Measurements from ENCODE around the gene HSPA6.

Gene HSPA6

DNA sequence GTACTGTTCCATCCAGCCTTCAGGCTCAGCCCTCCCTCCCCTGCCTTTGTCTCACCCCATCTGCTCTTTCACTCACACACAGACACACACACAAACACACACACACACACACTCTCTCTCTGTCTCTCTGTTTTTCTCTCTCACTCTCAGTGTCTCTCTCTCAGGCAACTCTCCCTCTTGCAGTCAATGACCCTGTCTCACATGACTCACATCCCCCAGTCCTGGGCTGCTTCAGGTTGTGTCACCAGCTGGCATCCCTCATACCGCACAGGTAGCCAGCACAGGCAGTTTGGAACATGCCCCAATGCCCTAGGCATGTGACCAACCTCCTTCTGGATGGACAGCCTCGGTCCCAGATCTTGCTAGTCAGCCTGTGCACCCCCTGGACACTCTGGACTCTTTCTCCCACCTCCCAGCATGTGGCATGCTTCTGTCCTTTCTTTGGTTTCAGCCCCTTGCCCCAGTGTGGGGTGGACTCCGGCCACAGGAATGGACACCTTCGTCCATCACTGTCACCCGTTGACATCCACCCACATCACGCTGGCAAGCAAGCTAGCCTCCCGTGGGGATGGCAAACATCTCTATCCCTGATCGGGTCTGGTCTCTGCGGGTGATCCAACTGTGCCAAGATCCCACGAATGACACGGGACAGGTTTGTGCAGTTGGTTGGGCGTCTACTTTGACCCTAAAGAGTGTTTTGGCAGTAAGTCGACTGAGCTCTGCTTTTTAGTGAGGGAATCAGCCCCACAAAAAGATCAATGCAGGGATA is 42.5 kb upstream of the HSPA6 start:
- no peak for TF ChIP-seq EZH2phosphoT487 (IDR thresholded peaks at IDR 0.05; ENCODE audit: low read depth)
- TF ChIP-seq, protein P1, sequence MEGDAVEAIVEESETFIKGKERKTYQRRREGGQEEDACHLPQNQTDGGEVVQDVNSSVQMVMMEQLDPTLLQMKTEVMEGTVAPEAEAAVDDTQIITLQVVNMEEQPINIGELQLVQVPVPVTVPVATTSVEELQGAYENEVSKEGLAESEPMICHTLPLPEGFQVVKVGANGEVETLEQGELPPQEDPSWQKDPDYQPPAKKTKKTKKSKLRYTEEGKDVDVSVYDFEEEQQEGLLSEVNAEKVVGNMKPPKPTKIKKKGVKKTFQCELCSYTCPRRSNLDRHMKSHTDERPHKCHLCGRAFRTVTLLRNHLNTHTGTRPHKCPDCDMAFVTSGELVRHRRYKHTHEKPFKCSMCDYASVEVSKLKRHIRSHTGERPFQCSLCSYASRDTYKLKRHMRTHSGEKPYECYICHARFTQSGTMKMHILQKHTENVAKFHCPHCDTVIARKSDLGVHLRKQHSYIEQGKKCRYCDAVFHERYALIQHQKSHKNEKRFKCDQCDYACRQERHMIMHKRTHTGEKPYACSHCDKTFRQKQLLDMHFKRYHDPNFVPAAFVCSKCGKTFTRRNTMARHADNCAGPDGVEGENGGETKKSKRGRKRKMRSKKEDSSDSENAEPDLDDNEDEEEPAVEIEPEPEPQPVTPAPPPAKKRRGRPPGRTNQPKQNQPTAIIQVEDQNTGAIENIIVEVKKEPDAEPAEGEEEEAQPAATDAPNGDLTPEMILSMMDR (IDR thresholded peaks at IDR 0.05; ENCODE audit: low read depth, low read length), result no peak
- H3K9ac ChIP-seq (ENCODE audit: low read length), result no peak overlapping the region
- no peaks in the 10 kb centered on the region for H4K20me1 ChIP-seq (ENCODE audit: insufficient read depth, low read length)
- H3K36me3 ChIP-seq (replicated peaks; ENCODE audit: low read depth, low read length), result no peaks in the 10 kb centered on the region
- H3K4me1 ChIP-seq (ENCODE audit: low read length), result no peaks in the 10 kb centered on the region
- H3K27me3 ChIP-seq (ENCODE audit: low read depth, low read length), result peaks cover 17% of the 10 kb centered on the region
- no peak overlapping the region for H3K4me3 ChIP-seq (ENCODE audit: low read length)
- H3K4me2 ChIP-seq (ENCODE audit: low read length), result no peak overlapping the region
- no peaks in the 10 kb centered on the region for H3K79me2 ChIP-seq (ENCODE audit: low read length)
- H3K9me3 ChIP-seq (ENCODE audit: insufficient read depth, low read length), result no peaks in the 10 kb centered on the region
- no peak overlapping the region for H2AFZ ChIP-seq (ENCODE audit: low read depth, low read length)
- H3K27ac ChIP-seq (ENCODE audit: low read length), result no peak overlapping the region

DNA sequence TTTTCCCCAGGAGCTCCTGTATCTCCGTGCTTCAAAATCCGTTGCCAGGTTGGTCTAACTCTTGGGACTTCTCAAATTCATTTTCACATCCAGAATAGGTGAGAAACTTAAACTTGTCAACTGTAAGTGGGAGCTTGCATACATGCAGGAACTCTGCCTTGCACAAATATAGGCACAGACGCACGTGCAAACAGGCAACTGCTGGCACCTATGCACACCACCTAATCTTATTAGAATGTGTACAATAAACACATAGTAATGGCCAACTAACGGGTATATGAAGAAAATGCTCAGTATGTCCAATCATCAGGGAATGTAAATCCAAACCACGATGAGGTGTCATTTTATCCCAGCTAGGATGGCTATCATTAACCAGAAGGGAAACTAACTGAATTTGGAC is 41.7 kb upstream of the HSPA6 start:
- no peak overlapping the region for H3K27ac ChIP-seq (ENCODE audit: low read length)
- no peaks in the 10 kb centered on the region for H3K36me3 ChIP-seq (replicated peaks; ENCODE audit: low read depth, low read length)
- H3K79me2 ChIP-seq (ENCODE audit: low read length), result no peaks in the 10 kb centered on the region
- H3K4me1 ChIP-seq (ENCODE audit: low read length), result peaks cover 6% of the 10 kb centered on the region; the same call in 1 of the 2 replicates
- no peak overlapping the region for H3K4me3 ChIP-seq (ENCODE audit: low read length)
- H2AFZ ChIP-seq (ENCODE audit: low read depth, low read length), result no peak overlapping the region
- H3K27me3 ChIP-seq (ENCODE audit: low read depth, low read length), result peaks cover 17% of the 10 kb centered on the region
- no peaks in the 10 kb centered on the region for H3K9me3 ChIP-seq (ENCODE audit: insufficient read depth, low read length)
- no peaks in the 10 kb centered on the region for H4K20me1 ChIP-seq (ENCODE audit: insufficient read depth, low read length)
- no peak overlapping the region for H3K9ac ChIP-seq (ENCODE audit: low read length)
- TF ChIP-seq, protein P1 (IDR thresholded peaks at IDR 0.05; ENCODE audit: low read depth, low read length), result no peak
- no peak for TF ChIP-seq EZH2phosphoT487 (IDR thresholded peaks at IDR 0.05; ENCODE audit: low read depth)
- no peak overlapping the region for H3K4me2 ChIP-seq (ENCODE audit: low read length)

DNA sequence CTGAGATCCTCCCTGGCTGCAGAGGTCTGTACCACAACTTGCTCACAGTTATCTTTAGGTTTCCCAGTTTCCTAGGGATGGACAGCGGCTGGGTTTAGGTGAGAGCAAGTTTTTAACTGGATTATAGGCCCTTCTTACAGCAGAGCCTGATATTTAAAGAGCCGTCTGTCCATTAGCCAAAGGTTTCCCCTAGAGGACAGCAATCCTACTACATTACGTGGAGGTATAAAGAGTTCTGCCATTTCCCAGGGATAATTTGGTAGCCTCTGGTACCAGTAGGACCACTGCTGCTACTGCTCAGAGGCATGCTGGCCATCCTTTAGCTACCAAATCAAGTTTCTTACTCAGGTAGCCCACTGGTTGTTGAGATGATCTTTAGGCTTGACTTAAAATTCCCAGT is 41.0 kb upstream of the HSPA6 start:
- no peak for TF ChIP-seq EZH2phosphoT487 (IDR thresholded peaks at IDR 0.05; ENCODE audit: low read depth)
- TF ChIP-seq, protein P1 (IDR thresholded peaks at IDR 0.05; ENCODE audit: low read depth, low read length), result no peak
- Histone ChIP-seq H2AFZ (ENCODE audit: low read depth, low read length) (no peak overlapping the region), H3K4me3 (ENCODE audit: low read length) (no peak overlapping the region), H3K79me2 (ENCODE audit: low read length) (no peaks in the 10 kb centered on the region), H3K9ac (ENCODE audit: low read length) (no peak overlapping the region), H3K4me1 (ENCODE audit: low read length) (peaks cover 6% of the 10 kb centered on the region; the same call in 1 of the 2 replicates), H3K9me3 (ENCODE audit: insufficient read depth, low read length) (no peaks in the 10 kb centered on the region), H3K36me3 (replicated peaks; ENCODE audit: low read depth, low read length) (no peaks in the 10 kb centered on the region), H4K20me1 (ENCODE audit: insufficient read depth, low read length) (no peaks in the 10 kb centered on the region), H3K4me2 (ENCODE audit: low read length) (no peak overlapping the region), H3K27me3 (ENCODE audit: low read depth, low read length) (peaks cover 17% of the 10 kb centered on the region), H3K27ac (ENCODE audit: low read length) (no peak overlapping the region)

DNA sequence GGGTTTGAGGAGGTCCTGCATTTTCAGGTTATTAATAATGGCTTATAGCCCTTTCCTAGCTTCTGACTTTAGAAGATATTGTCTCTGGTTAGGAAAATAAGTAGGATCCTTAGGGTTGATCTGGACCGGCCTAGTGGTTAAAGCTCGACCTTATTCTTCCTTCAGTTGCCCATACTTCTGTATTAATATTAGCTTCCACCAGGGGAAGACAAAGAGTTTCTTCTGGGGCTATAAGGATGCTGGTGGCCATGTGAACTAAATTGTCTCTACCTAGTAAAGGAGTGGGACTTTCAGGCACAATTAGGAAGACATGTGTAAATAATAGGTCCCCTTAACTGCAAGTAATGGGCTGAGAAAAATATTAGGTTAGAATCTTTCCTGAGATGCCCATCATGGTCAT is 39.7 kb upstream of the HSPA6 start:
- TF ChIP-seq, protein P1 (IDR thresholded peaks at IDR 0.05; ENCODE audit: low read depth, low read length), result peak; percentile 59
- TF ChIP-seq EZH2phosphoT487 (IDR thresholded peaks at IDR 0.05; ENCODE audit: low read depth), result no peak
- no peaks in the 10 kb centered on the region for H3K36me3 ChIP-seq (replicated peaks; ENCODE audit: low read depth, low read length)
- H3K27ac ChIP-seq (ENCODE audit: low read length), result no peak overlapping the region
- H3K9ac ChIP-seq (ENCODE audit: low read length), result no peak overlapping the region
- peaks cover 26% of the 10 kb centered on the region for H3K27me3 ChIP-seq (ENCODE audit: low read depth, low read length)
- H4K20me1 ChIP-seq (ENCODE audit: insufficient read depth, low read length), result no peaks in the 10 kb centered on the region
- no peak overlapping the region for H3K4me3 ChIP-seq (ENCODE audit: low read length)
- no peak overlapping the region for H3K4me2 ChIP-seq (ENCODE audit: low read length)
- H3K9me3 ChIP-seq (ENCODE audit: insufficient read depth, low read length), result no peaks in the 10 kb centered on the region
- H3K79me2 ChIP-seq (ENCODE audit: low read length), result no peaks in the 10 kb centered on the region
- H2AFZ ChIP-seq (ENCODE audit: low read depth, low read length), result no peak overlapping the region
- peaks cover 6% of the 10 kb centered on the region; the same call in 1 of the 2 replicates for H3K4me1 ChIP-seq (ENCODE audit: low read length)
